ENCODE data around the gene LRP11.
A peak's percentile ranks its signal among the peaks of the same experiment; 100 is the strongest.

LRP11 gene

GRCh38 chr6:149864578-149865535, 698 bp upstream of the LRP11 start:
- peak; percentile 85 for TF ChIP-seq CTCF (conservative IDR thresholded peaks at IDR 0.05)

GRCh38 chr6:149862922-149863697, 1.0 kb downstream of the LRP11 start:
- TF ChIP-seq CTCF (conservative IDR thresholded peaks at IDR 0.05): no peak
- peak overlapping the region; percentile 95 for H3K27ac ChIP-seq

More at GRCh38 chr6:149864578-149865535, 698 bp upstream of the LRP11 start:
- H3K27ac ChIP-seq: peak overlapping the region; percentile 95

GRCh38 chr6:149862424-149862738, 1.8 kb downstream of the LRP11 start:
- peak overlapping the region; percentile 95 for H3K27ac ChIP-seq

GRCh38 chr6:149861603-149862423, 2.3 kb downstream of the LRP11 start:
- peak overlapping the region; percentile 95 for H3K27ac ChIP-seq
- TF ChIP-seq CTCF (conservative IDR thresholded peaks at IDR 0.05): no peak

- TF ChIP-seq CTCF (conservative IDR thresholded peaks at IDR 0.05): peak; percentile 23
- H3K27ac ChIP-seq: peak overlapping the region; percentile 95
Observed at GRCh38 chr6:149860834-149861602, 3.1 kb downstream of the LRP11 start.

GRCh38 chr6:149860513-149860833, 3.7 kb downstream of the LRP11 start:
- no peak for TF ChIP-seq CTCF (conservative IDR thresholded peaks at IDR 0.05)
- H3K27ac ChIP-seq: peak overlapping the region; percentile 95

GRCh38 chr6:149859938-149860337, 4.2 kb downstream of the LRP11 start:
- TF ChIP-seq CTCF (conservative IDR thresholded peaks at IDR 0.05): no peak
- no peak overlapping the region; the same call in 1 of the 2 replicates for H3K27ac ChIP-seq

Data from VCaP (cell line).